Ectodermal cell (in vitro differentiated cells): Measurements from ENCODE around the gene REXO5.

Experiments used
- H3K27ac ChIP-seq: 2 replicates; pipeline ENCODE4 v1.7.0; 2013; ENCODE audit warnings: mild to moderate bottlenecking, low read depth, low read length; ENCODE audit not compliant: insufficient read depth, poor library complexity, severe bottlenecking
- H3K27me3 ChIP-seq: 2 replicates; pipeline ENCODE4 v1.7.0; 2013; ENCODE audit warnings: mild to moderate bottlenecking, low read length; ENCODE audit not compliant: insufficient read depth, control insufficient read depth, poor library complexity, severe bottlenecking
- H3K36me3 ChIP-seq: one replicate; pipeline ENCODE4 v1.7.0; 2013; ENCODE audit warnings: low read length; ENCODE audit not compliant: control insufficient read depth, insufficient read depth
- H3K4me1 ChIP-seq: one replicate; pipeline ENCODE4 v1.7.0; 2013; ENCODE audit warnings: low read length; ENCODE audit not compliant: control insufficient read depth, insufficient read depth
- H3K4me3 ChIP-seq: 2 replicates; pipeline ENCODE4 v1.7.0; 2013; ENCODE audit warnings: low read depth, low read length, control low read depth; ENCODE audit not compliant: insufficient read depth
- H3K9me3 ChIP-seq: 2 replicates; pipeline ENCODE4 v1.7.0; 2013; ENCODE audit warnings: mild to moderate bottlenecking, low read length, moderate library complexity; ENCODE audit not compliant: control insufficient read depth
- WGBS, 2 experiments: methylation state at CpG; one replicate each; pipeline ENCODE4 v1.1.7; 2013; ENCODE audit warnings: missing lambda C conversion rate in 2 of 2; 5-methylcytosine and 5-hydroxymethylcytosine counted together

Gene REXO5

GRCh38 chr16:20880867-20881502 is 74.7 kb downstream of the REXO5 start:
- Histone ChIP-seq H3K4me3 (no peak overlapping the region), H3K9me3 (no peaks in the 10 kb centered on the region), H3K36me3 (no peaks in the 10 kb centered on the region), H3K4me1 (peaks cover 8% of the 10 kb centered on the region), H3K27ac (no peak overlapping the region), H3K27me3 (no peaks in the 10 kb centered on the region)
- 93 to 97% methylated on average over 2 to 3 of the region's 3 CpGs for WGBS, 2 experiments

- Histone ChIP-seq H3K27me3 (no peaks in the 10 kb centered on the region), H3K4me3 (no peak overlapping the region), H3K27ac (no peak overlapping the region), H3K9me3 (no peaks in the 10 kb centered on the region), H3K4me1 (peaks cover 8% of the 10 kb centered on the region), H3K36me3 (no peaks in the 10 kb centered on the region)
- 94 to 96% methylated on average over 6 of the region's 6 CpGs for WGBS, 2 experiments
These were observed 75.2 kb downstream of the REXO5 start for GRCh38 chr16:20881503-20881878.

GRCh38 chr16:20883554-20884239 is 77.4 kb downstream of the REXO5 start:
- Histone ChIP-seq H3K4me1 (peaks cover 5% of the 10 kb centered on the region), H3K36me3 (no peaks in the 10 kb centered on the region), H3K27ac (no peak overlapping the region), H3K9me3 (no peaks in the 10 kb centered on the region), H3K27me3 (no peaks in the 10 kb centered on the region), H3K4me3 (no peak overlapping the region)
- WGBS, 2 experiments: 91 to 95% methylated on average over 4 to 5 of the region's 5 CpGs

GRCh38 chr16:20884240-20884556 is 77.9 kb downstream of the REXO5 start:
- 87 to 88% methylated on average over 1 of the region's 1 CpG for WGBS, 2 experiments
- H3K27ac ChIP-seq: no peak overlapping the region
- H3K4me3 ChIP-seq: no peak overlapping the region

GRCh38 chr16:20886320-20886719 is 80.0 kb downstream of the REXO5 start:
- Histone ChIP-seq H3K9me3 (no peaks in the 10 kb centered on the region), H3K27ac (no peak overlapping the region), H3K36me3 (no peaks in the 10 kb centered on the region), H3K4me1 (no peaks in the 10 kb centered on the region), H3K4me3 (no peak overlapping the region), H3K27me3 (no peaks in the 10 kb centered on the region)
- WGBS, 2 experiments: 0% methylated on average over 1 of the region's 1 CpG

More at GRCh38 chr16:20884240-20884556, 77.9 kb downstream of the REXO5 start:
- Histone ChIP-seq H3K9me3 (no peaks in the 10 kb centered on the region), H3K27me3 (no peaks in the 10 kb centered on the region), H3K4me1 (no peaks in the 10 kb centered on the region), H3K36me3 (no peaks in the 10 kb centered on the region)

GRCh38 chr16:20887207-20887606 is 80.9 kb downstream of the REXO5 start:
- Histone ChIP-seq H3K9me3 (no peaks in the 10 kb centered on the region), H3K27ac (no peak overlapping the region), H3K4me1 (no peaks in the 10 kb centered on the region), H3K27me3 (no peaks in the 10 kb centered on the region), H3K4me3 (no peak overlapping the region), H3K36me3 (no peaks in the 10 kb centered on the region)
- 83 to 88% methylated on average over 1 of the region's 1 CpG for WGBS, 2 experiments

- Histone ChIP-seq H3K36me3 (peaks cover 7% of the 10 kb centered on the region), H3K27ac (no peak overlapping the region), H3K4me3 (no peak overlapping the region), H3K4me1 (no peaks in the 10 kb centered on the region), H3K9me3 (no peaks in the 10 kb centered on the region), H3K27me3 (no peaks in the 10 kb centered on the region)
- 91 to 98% methylated on average over 3 of the region's 4 CpGs for WGBS, 2 experiments
These were observed 83.4 kb downstream of the REXO5 start for GRCh38 chr16:20889625-20890275.

- Histone ChIP-seq H3K36me3 (peaks cover 12% of the 10 kb centered on the region), H3K27ac (no peak overlapping the region), H3K27me3 (no peaks in the 10 kb centered on the region), H3K9me3 (no peaks in the 10 kb centered on the region), H3K4me1 (no peaks in the 10 kb centered on the region), H3K4me3 (no peak overlapping the region)
- WGBS, 2 experiments: 94 to 96% methylated on average over 2 of the region's 2 CpGs
These were observed 88.1 kb downstream of the REXO5 start for GRCh38 chr16:20894388-20894787.

- Histone ChIP-seq H3K9me3 (no peaks in the 10 kb centered on the region), H3K27ac (no peak overlapping the region), H3K36me3 (peaks cover 12% of the 10 kb centered on the region), H3K4me3 (no peak overlapping the region), H3K4me1 (no peaks in the 10 kb centered on the region), H3K27me3 (no peaks in the 10 kb centered on the region)
- 89 to 98% methylated on average over 3 to 4 of the region's 4 CpGs for WGBS, 2 experiments
These were observed 91.0 kb downstream of the REXO5 start for GRCh38 chr16:20897253-20897897.

- Histone ChIP-seq H3K27ac (no peak overlapping the region), H3K4me1 (no peaks in the 10 kb centered on the region), H3K27me3 (no peaks in the 10 kb centered on the region), H3K4me3 (no peak overlapping the region), H3K36me3 (peaks cover 12% of the 10 kb centered on the region), H3K9me3 (no peaks in the 10 kb centered on the region)
- WGBS, 2 experiments: 86 to 88% methylated on average over 3 of the region's 3 CpGs
These were observed 91.6 kb downstream of the REXO5 start for GRCh38 chr16:20897922-20898321.
